HG03442 (cell line): Measurements from ENCODE around the gene DNAJC8.

Source experiments
- ATAC-seq: cut with Tn5 transposase; IDR thresholded peaks from one replicate; pipeline ENCODE4 v1.9.1; 2021; ENCODE audit warnings: mild to moderate bottlenecking, moderate library complexity; ENCODE audit not compliant: unreplicated experiment

The DNAJC8 gene, protein sequence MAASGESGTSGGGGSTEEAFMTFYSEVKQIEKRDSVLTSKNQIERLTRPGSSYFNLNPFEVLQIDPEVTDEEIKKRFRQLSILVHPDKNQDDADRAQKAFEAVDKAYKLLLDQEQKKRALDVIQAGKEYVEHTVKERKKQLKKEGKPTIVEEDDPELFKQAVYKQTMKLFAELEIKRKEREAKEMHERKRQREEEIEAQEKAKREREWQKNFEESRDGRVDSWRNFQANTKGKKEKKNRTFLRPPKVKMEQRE

DNA sequence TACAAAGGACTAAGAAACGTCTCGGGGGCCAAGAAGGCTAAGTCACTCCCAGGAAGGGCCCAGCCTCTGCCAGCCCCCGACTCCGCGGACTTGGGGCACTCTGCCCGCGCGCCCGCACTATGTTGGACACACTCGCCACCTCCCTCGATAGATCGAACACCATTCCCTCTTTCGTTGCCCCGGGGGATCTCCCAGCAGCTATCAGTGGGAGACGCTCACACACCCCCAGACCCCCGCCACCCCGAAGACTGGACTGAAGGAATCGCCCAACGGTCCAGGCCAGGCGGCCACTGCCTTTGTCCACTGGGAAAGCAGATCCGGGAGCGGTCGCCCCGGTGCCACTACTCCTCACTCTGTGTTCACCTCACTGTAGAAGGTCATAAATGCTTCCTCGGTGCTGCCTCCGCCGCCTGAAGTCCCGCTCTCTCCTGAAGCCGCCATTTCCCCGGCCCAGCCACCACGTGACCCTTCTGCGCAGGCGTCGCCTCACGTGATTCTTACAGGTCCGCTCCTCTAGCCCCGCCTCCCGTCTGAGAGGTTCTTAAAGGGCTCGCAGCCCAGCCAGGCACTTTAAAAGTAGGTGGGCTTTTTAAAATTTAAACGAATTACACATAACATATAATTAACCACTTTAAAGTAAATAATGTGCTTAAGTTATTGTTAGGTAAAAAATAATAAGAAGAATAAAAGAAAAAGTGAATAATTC is at the start of gene DNAJC8:
Gene DNAJC8 (minus strand): TSS at position 472 of the 706 bp plus-strand sequence. CDS start 31 bp downstream, at position 441.
- ATAC-seq = peak; percentile 48

DNA sequence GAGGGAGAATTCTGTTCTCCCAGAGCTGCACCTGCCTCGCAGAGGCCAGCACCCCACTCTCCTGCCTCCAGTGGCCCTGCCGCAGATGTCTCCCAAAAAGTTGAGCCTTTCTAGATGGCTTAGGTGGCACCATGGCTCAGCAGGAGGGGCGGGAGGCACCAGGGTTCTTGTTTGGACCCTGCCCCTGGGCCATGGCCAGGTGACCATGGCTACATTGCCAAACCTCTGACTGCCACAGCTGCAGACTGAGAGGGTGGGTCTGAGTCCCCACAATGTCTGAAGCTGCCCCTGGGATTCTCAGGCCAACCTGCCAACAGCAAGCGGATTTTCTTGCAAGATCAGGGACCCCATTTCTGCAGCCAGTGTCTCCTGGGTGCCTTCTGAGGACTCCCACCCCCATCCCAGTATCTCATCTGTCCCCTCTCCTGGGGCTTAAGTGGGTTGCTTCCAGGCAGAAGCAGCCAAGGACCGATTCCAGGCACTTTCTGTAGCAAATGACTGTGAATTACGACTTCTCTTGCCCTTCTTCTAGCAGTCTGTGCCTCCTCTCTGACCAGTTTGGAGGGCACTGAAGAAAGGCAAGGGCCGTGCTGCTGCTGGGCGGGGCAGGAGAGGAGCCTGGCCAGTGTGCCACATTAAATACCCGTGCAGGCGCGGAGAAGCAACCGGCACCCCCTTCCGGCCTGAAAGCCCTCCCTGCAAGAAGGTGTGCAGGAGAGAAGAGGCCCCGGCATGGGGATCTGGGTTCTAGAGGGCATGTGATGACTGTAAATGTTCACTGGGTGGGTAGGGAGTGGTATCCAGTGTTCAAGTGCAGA is 49.0 kb upstream of the DNAJC8 start:
- no peak for ATAC-seq

DNA sequence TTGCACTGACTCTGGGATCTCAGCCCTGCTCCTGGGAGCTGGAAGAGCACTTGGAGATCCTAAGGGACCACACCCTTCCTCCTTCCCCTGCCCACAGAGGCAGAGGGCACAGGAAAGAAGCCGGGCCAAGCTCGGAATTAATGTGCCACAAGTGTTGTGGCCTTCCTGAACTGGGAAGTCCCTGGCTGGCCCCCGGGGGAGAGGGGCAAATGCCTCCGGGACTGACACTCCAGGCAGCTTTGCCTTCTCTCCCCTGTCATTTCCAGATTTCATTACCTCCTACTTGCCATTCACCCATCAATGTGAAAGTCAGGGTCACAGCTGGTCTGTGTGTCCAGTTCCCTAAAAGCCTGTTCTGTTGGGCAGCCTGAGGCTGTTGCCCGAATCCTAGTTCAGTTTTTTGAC is 48.1 kb upstream of the DNAJC8 start:
- no peak for ATAC-seq

DNA sequence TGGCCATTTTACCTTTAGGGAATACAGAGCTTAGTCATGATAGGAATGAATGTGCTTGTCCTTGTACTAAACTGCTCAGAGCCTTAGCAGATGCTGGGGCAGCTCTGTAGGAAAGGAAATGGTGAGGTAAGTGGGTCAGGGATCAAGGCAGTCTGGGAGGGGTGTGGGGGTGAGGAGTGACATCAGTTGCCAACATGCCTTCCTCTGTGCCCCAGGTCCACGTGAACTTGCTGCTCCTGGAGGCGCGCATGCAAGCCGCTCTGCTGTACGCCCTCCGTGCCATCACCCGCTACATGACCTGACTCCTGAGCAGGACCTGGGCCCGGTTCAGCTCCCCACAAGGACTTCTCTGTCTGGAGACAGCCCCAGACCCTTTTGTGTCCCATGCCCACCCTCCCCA is 47.7 kb upstream of the DNAJC8 start:
- no peak for ATAC-seq

DNA sequence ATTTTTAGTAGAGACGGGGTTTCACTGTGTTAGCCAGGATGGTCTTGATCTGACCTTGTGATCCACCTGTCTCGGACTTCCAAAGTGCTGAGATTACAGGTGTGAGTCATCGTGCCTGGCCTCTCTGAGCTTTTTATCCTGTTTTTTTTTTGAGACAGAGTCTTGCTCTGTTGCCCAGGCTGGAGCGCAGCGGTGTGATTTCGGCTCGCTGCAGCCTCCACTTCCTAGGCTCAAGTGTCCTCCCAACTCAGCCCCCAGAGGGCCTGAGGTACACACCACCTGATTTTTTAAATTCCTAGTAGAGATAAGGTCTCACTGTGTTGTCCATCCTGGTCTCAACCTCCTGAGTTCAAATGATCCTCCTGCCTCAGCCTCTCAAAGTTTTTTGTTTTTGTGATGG is 46.9 kb upstream of the DNAJC8 start:
- ATAC-seq = no peak

DNA sequence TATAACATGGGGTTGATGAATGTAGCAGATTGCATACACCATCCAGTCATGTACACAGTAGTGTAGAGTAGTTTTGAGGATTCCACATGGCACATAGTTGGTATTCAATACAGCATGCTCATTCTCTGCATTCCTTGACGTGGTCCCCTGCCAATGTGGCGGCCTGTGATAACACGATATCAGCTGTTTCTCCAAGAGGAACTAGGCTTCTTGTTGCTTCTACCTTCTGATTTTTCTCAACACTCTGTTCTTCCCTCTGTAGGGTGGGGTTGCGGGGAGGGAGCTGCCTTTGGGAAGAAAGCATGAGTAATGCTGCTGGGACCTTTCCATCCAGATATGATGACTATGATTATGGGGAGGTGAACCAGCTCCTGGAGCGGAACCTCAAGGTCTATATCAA is 45.9 kb upstream of the DNAJC8 start:
- ATAC-seq = no peak

DNA sequence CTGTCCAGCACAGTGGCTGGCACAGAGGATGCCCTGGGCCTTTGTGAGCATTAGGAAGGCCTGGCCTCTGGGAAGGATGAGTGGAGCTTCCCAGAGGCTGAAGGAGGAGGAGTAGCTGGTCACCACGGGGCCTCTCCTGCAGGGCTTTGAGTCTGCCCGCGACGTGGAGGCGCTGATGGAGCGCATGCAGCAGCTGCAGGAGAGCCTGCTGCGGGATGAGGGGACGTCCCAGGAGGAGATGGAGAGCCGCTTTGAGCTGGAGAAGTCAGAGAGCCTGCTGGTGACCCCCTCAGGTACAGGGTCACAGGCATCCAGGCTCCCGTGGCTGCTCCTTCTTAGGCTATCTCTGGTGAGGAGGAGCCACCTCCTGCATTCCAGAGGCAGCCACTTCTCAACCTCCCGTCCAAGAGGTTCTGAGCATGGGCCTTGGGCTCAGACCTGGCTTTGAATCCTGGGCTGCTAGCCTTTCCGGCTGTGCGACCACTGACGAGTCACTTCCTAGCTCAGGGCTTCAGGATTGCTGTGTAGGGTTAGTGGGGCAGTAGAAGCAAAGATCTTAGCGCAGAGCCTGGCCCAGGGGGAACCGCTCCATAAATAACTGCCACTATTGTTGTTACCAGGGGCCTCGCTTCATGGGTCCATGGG is 40.5 kb upstream of the DNAJC8 start:
- no peak for ATAC-seq

DNA sequence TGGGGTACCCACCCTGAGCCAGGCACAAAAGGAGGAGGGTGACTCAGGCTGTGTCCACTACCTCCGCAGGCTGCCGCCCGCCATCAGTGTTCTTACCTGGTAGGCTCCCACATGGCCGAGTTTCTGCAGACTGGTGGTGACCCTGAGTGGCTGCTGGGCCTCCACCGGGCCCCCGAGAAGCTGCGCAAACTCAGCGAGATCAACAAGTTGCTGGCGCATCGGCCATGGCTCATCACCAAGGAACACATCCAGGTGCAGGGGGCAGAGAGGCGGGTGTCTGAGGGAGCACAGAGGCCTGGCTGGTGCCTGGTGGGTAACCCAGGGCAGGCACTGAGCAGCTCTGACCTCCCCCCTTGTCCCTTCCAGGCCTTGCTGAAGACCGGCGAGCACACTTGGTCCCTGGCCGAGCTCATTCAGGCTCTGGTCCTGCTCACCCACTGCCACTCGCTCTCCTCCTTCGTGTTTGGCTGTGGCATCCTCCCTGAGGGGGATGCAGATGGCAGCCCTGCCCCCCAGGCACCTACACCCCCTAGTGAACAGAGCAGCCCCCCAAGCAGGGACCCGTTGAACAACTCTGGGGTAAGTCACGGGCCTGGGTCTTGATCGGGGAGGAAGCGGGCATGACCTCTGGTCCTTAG is 39.5 kb upstream of the DNAJC8 start:
- ATAC-seq = no peak

DNA sequence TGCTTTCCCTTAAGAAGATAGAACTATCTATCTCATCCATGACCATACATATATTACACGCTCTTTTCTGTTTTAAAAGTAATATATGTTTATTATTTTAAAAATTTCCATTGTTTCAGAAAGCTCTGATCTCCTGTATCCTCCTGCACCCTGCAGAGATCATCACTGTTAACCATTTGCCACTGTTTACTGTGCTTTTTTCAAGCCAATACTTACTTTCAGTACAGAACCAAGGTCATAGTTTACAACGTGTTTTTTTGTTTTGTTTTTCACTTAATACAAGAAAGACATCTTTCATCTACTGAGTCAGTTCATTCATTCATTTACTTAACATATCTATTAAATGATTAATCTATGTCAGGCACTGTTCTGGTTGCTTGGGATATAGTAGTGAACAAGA is 36.7 kb upstream of the DNAJC8 start:
- no peak for ATAC-seq

DNA sequence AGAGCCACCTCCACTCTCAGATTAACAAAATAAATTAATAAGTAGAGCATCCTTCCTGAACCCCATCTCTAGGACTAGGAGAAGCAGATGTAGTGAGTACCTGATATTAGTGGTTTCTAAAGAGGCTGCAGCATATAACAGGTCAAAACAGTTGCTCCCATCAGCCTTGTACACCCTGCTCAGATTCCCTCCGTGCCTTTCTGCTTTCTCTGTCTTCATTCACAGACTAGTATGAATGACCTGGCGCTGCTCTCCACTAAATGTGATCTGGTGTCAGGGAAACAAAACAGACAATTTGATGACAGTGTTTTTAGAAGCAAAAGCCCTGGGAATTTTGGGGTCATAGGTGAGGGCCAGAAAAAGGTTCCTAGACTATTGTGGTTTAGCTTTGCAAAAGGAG is 34.8 kb upstream of the DNAJC8 start:
- ATAC-seq = no peak

DNA sequence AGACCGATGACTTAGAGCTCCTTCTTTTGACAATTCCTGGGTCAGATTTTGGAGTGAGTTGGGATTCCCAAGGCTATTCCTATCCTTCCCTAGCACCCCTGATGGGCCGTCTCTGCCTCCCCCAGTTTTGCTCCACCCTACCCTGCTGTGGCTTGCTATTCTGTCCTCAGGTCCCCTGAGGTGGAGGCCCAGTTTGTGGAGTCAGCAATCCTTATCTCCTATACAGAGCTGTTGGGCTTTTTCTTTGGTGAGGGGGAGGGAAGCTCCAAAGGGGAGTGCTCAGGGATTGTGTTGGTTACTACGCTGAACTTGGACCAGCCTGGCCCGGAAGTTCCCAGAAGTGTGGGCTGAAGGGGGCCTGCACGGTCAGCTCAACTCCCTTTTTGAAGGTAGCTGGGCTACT is 34.1 kb upstream of the DNAJC8 start:
- ATAC-seq = no peak

DNA sequence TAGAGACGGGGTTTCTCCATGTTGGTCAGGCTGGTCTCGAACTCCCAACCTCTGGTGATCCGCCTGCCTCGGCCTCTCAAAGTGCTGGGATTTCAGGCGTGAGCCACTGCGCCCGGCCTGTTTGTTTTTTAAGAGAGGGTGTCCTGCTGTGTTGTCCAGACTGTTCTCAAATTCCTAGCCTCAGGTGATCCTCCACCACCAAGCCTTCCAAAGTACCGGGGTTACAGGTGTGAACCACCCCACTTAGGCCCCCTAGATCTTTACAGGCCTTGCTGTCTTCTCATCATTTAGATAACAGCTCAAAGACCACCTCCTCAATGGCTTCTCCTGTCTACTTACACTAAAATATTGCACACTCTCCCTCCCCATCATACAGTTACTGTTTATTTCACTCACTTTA is 32.7 kb upstream of the DNAJC8 start:
- no peak for ATAC-seq

DNA sequence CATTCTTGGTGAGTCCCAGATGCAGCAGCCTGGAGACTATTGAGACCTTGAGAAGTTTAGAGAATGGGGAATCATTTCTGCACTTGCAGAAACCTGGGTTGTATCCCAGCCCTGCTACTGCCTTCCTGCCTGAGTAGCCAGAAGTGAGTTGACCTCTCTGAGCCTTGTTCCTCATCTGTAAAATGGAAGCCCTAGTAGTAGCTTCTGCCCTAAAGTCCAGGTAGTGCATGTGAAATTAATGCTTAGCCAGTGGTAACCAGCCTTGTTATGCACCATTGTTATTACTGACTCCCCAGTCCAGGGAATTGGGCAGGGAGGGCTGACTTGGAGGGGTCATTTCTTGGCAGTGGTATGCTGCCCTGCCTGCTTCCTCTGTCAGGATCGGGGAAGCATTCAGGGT is 32.1 kb upstream of the DNAJC8 start:
- ATAC-seq = no peak

DNA sequence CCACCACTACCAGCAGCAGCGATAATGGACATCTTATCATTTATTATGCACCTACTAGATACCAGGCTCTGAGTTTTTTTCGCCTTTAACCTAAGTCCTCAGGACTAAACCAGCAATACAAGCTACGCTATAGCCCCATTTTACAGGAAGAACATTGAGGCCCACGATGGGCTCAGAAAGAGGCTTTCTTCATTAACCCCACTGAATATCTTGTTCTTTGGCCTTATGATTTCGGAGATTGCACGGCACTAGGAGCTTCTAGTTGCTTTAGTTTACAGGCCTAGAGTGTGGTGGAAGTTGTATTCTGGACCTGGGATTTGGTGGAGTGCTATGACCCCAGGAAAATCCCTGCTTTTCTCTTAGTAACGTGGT is 28.0 kb upstream of the DNAJC8 start:
- no peak for ATAC-seq

DNA sequence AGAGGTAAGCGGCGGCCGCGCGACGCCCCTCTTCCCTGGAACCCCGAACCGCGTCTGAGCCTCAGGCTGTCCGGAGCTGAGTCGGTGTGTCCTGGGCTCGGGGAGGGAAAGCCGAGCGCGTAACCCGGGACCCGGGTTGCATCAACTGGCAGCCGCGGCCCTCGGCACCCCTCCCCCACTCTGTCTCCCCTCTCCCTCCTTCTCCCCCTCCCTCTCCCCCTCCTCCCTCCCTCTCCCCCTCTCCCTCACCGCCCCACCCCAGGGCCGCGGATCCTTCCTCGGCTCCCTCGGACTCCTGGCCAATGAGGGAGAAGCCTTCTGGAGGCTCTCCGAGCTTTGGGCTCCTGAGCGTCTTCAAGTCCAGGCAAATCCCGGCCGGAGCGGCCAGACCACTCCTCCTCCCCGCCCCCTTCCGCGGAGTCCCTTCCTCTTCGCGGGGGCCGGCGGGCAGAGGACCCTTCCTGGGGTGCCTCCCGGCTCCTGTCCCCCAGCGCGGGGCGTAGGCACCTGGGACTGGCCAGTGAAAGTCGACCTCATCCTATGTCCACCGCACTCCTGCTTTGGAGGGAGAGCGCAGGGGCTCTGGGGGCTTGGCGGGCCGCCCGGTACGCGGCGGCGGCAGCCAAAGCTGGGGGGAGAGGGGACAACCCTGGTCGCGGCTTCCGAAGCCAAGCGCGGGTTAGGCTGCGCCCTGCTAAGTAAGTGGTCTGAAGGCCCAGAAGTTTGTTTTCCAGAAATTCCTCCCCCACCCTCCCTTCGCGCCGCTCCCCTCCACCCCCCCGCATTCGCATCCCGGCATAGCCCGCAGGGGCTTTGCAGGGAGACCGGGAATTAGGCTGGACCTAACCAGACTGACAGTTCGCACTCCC is 27.3 kb upstream of the DNAJC8 start:
- ATAC-seq = no peak

DNA sequence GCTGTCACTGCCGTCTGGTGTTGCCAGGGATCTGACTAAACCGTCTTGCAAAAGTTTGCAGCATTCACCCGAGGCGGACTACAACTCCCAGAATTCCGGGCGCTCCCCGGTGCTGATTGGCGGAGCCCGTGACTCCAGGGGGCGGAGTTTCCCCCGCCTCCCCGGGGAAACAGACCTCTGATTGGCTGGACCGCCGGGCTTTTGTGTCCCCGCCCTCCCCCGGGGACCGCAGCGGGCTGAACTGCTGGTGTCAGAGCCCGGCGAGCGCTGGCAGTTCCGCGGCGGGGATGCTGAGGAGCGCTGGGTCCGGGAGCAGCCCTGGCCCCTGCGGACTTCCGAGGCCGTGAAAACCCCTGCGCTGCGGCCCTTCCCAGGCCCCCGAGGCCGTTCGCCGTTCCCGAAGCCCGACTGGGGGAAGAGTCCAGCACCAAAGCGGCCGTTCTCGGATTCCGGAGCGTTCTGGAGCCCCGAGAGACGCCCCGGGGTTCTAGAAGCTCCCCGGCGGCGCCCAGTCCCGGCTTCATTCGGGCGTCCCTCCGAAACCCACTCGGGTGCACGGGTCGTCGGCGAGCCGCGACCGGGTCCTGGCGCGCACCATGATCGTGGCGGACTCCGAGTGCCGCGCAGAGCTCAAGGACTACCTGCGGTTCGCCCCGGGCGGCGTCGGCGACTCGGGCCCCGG is 26.6 kb upstream of the DNAJC8 start, which contains the start of gene SESN2:
Gene SESN2 (plus strand): TSS at position 267 of the 682 bp plus-strand sequence. CDS start 330 bp downstream, at position 597.
- ATAC-seq = peak; percentile 88

DNA sequence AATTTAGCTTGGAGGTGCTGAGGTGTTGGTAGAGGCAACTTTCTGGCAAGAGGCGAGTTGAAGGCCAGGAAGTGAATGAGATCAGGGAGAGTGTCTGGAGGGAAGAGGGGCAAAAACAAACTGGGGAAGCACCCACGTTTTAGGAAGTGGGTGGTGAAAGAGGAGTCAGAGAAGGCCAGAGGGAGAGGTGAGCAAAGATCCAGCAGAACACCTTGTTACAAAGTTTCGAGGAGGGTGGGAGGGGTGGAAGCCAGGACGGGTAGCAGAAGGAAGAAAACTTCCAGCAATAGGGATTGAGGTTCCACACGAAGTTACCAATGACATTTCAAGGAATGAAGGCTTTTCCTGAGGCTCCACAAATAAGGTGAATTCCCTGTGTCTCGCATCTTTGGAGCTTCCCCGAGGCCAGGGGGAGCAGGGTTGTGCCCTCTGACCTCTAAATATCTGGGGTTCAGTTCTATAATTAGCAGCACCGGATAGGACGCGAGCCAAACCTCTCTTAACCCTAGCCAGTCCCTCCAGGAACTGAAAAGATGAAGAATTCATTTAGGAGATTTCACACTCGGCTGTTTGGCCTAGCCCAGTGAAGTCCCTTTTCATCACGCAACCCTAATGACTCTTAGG is 25.9 kb upstream of the DNAJC8 start:
- no peak for ATAC-seq

DNA sequence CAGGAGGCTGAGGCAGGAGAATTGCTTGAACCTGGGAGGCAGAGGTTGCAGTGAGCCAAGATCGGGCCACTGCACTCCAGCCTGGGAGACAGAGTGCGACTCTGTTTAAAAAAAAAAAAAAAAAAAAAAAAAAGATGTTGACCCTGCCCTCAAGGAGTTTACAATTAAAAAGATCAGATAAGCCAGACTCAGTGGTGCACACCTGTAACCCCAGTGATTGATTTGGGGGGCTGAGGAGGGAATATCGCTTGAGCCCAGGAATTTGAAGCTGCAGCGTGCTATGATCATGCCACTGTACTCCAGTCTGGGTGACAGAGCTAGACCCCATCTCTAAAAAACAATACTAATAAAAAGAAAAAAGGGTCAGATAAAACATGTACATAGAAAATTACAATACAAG is 24.9 kb upstream of the DNAJC8 start:
- no peak for ATAC-seq
